Stimulated activated CD8-positive, alpha-beta memory T cell treated with anti-CD3 and anti-CD28 coated beads, Interleukin-2, amount 100 ng/mL, for 1 hour (primary cell): ENCODE results near the gene WSB1.
"Not testable (repeated sequence)": the region's sequence is repeated elsewhere in the genome, so short reads cannot be mapped to it uniquely, and the experiment has no call there.

Experiments
- DNase-seq, 2 donors: peaks; one replicate each; pipeline ENCODE4 v3.0.0-alpha.2; 2020; ENCODE audit warnings: low read depth in 2 of 2

WSB1 gene

GRCh38 chr17:27279132-27279531 is 14.8 kb upstream of the WSB1 start:
- DNase-seq, result not testable (repeated sequence)

DNA sequence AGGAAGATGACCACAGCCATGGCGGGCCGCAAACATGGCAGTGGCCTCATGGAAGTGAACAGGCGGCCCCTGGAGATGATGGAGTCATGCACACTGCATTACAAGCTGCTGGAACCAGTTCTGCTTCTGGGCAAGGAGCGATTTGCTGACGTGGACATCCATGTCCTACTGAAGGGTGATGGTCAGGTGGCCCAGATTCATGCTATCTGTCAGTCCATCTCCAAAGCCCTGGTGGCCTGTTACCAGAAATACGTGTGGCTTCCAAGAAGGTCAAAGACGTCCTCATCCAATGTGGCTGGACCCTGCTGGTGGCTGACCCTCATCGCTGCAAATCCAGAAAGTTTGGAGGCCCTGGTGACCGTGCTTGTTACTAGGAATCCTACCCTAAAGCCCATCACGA is 13.4 kb upstream of the WSB1 start:
- DNase-seq, result no peak

GRCh38 chr17:27281438-27281837 is 12.5 kb upstream of the WSB1 start:
- DNase-seq, result no peak

DNA sequence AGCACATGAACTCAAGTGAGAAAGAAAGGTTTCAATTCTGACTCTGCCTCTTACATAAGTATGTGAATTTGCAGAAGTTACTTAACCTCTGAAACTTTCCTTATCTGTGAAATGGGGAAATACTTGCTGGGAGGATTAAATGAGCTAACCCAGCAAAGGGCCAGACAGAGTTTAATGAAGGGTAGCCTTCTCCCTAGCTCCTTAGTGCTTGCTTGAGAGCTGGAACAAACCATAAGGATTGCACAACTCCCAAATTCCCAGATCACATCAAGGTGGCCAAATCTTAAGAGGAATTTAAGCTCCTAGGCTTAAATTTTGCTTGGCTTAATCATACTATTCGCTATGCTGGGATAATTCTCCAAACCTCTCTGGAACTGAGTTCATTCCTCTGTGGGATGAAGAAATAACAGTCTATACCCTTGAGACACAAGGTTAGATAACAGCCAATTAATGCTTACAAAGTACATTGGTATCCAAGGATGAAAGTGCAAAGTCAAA is 11.8 kb upstream of the WSB1 start:
- no peak for DNase-seq

GRCh38 chr17:27283060-27283459 is 10.9 kb upstream of the WSB1 start:
- no peak for DNase-seq

DNA sequence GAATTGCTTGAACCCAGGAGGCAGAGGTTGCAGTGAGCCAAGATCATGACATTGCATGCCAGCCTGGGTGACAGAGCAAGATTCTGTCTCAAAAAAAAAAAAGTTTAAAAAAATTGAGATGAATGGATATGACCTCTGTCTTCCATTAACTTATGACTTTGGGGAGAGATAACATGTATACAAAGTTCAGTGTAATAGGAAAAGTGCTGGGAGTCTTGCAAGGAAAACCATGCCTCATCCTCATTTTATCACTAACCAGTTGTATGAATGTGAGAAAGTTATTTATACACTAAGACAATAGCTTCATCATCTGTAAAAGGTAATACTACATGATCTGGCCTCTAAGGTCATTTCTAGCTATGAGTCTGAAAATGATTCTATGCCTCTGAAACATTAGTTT is 10.2 kb upstream of the WSB1 start:
- no peak for DNase-seq

- DNase-seq, result no peak
Observed at GRCh38 chr17:27284811-27285415, 9.0 kb upstream of the WSB1 start.

GRCh38 chr17:27285516-27285915 is 8.4 kb upstream of the WSB1 start:
- no peak for DNase-seq

DNA sequence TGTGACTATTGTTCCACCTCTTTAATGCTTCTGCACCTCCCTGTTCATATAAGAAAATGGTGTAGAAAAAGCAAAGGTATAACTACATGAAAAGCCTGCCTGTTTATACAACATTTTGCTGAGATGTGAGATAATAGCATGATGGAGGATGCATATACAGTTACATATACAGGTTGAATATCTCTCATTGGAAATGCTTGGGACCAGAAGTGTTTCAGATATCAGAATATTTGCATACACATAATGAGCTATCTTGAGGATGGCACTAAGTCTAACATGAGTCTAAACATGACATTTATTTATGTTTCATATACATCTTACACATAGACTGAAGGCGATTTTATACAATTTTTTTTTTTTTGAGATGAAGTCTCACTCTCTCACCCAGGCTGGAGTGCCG is 5.7 kb upstream of the WSB1 start:
- DNase-seq, result no peak

GRCh38 chr17:27289856-27290255 is 4.1 kb upstream of the WSB1 start:
- DNase-seq, result no peak

DNA sequence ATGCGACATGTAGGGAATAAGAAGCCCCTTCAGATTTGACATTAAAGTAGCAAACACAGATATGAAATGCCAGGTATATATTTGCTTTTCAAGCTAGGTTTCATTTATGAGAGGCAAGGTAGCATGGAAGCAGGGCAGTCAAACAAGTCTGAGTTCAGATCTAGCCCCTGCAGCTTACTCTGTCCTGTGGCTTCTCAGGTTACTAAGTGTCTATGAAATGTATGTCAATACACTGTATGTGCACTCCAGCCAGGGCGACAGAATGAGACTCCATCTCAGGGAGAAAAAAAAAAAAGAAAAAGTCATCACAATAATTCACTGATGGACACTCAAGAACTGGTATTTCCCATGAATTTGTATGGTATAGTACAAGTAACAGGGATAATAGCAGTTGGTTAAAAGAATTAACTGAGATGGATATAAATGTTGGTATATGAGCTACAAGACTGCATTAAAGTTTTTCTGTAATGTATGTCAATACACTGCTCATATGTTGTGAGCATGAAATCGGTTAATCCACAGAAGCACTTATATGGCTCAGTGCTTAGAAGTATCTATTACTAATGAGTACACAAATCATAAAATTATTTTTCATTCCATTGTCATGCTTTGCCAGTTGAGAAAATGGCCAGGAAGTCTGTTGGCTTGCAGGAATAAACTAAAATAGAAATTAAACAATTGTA is 2.9 kb upstream of the WSB1 start:
- DNase-seq, result no peak

DNA sequence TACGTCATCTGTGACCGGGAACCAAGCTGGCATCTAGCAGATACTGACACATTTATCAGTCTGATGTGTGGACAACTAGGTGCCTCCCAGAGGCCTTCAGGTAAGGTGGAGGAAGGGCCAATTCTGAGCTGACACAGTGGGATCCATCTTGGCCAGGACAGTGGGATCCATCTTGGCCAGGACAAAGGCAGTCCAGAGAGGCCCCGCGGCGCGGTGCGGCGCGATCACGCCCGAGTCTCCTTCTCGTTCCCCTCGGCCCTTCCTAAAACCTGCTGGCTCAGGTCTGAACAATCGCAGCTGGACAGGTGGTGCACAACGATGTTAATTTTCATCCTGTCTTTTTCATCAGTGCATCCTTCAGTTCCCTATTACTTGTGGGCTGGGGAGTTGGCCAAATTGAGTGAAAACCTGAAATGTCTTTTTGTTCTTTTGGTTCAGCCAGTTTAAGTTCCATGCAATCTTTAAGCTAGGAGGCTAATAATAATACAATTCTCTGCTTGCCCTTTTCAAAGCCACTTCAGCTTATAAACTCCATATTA is 486 bp upstream of the WSB1 start:
- DNase-seq, result no peak

DNA sequence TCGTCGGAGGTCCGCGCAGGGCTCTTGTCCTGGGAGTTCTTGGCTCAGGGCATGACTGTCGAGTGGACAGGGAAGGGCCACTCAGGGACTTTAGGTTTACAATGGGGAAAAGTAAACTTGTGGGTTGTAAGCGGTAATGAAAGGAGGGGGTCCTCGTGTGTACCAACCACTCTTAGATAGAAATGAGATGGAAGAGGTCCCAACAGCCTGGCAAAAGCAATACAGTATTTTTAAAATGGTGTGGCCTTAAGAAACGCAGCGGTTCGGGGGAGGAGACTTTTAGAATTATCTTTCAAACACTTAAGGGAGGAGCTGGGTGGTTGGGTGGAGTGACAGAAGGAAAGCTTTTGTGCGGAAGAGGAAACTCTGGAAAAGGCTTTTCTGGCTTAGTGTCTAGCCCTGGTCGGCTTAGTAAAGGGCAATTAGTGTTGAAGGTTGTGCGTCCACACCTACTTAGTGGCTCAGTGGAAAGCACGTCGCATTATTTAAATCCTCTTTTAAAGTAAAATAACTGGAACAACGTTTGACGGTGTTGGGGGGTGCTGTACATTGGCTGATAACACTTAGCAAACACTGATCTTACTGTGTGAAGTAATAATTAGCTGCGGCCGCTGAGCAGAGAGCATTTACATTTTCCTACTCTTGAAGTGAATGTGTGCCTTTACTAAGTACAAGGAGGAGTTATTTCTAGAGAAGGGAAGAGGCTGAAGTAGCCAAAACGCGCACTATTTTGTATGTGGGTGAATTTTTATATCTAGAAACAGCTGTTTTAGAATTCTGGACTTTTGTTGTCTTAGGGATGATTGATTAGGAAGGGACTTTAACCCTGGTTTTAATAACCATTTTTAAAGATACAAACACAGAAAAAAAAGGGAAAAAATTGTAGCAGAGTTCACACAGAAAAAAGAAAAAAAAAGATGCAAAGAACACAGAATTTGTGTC is 1.0 kb downstream of the WSB1 start:
- peak in 1 of 2 donors; percentile 8 for DNase-seq

GRCh38 chr17:27295945-27296344 is 2.0 kb downstream of the WSB1 start:
- no peak for DNase-seq

DNA sequence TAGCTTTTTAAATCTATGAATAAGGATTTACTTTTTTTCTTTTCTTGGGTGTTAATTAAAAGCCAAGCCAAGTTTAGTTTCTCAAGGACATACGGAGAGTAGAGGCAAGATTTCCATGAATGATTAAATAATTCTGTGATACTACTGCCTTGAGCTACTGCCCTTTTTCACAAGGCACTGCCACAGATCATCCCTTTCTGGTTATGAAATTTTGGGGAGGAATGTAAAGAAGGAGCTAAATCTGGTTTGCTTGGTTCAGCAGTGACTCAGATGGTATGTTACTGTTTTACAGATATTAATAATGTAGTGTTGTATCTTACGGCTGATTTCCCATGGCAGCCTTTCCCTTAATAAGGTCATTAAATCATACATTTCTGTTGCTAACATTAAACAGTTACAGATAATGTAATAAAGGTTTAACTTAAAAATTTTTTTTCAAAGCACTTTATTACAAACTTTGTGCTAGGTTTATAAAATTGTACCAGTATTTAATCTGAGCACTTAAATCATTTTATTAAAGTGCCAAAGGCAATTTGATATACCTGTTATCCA is 2.6 kb downstream of the WSB1 start:
- DNase-seq, result no peak

- DNase-seq, result no peak
Observed at GRCh38 chr17:27299384-27300049, 5.6 kb downstream of the WSB1 start.

DNA sequence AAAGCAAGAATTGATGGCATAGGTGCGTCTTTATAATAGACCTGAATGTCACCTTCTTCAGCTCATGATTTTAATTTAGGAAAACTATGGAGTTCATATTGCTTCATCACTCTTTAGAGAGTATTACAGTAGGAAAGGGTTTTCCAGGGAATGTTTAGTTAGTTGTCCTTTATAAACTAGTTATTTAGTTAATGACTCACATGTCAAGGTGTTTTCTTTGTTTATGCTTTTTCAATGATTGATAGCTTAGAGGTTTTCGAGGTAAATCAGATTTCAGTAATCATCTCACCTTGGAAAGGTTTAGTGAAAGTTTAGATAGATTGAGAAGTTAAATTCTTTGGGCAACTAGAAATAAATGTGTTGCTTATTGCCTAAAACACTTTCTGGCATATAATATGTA is 9.8 kb downstream of the WSB1 start:
- DNase-seq, result no peak

- DNase-seq, result no peak
Observed at GRCh38 chr17:27306276-27306835, 12.4 kb downstream of the WSB1 start.

DNA sequence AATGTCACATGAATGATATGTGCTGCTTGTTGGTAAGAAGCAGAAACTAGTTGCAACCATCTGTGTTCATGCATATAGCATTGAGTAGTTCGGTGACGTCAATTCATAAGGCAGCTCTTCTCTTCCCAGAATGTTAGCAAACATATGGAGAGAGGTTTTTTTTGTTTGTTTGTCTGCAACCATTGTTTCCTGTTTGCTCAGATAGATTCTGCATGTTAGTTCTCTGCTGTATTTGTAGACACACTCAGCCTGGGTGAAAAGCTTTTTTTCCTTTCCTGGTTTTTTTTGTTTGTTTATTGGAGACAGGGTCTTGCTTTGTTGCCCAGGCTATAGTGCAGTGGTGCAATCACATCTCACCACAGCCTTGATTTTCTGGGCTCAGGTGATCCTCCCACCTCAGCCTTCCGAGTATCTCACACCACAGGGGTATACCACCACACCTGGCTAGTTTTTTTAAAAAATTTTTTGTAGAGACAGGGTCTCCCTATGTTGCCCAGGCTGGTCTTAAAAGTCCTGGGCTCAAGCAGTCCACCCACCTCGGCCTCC is 16.7 kb downstream of the WSB1 start:
- no peak for DNase-seq

DNA sequence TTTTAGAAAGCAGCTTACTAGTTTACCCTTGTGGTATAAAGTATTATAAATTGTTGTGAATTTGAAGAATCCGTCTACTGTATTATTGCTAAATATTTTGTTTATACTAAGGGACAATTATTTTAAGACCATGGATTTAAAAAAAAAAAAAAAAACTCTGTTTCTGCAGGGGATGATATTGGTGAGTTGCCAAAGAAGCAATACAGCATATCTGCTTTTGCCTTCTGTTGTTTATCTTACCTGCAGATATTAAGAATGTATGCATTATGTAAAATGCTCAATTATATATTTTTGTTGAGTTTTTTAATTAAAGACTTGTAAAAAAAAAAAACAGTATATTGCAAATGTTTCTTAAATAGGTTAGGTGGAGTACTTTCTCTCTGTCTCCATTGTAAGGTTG is 19.4 kb downstream of the WSB1 start:
- no peak for DNase-seq

- no peak for DNase-seq
Observed at GRCh38 chr17:27315322-27315721, 21.4 kb downstream of the WSB1 start.
